HG03103 (cell line): Measurements from ENCODE around the gene GALNT16.
"Not testable (repeated sequence)": the region's sequence is repeated elsewhere in the genome, so short reads cannot be mapped to it uniquely, and the experiment has no call there.

Source experiments
- ATAC-seq: cut with Tn5 transposase; IDR thresholded peaks from one replicate; pipeline ENCODE4 v1.9.1; 2021; ENCODE audit warnings: low read depth; ENCODE audit not compliant: unreplicated experiment

The GALNT16 gene

GRCh38 chr14:69259168-69259526, 811 bp upstream of the GALNT16 start:
- no peak for ATAC-seq

- ATAC-seq, result no peak
These were observed 367 bp downstream of the GALNT16 start for GRCh38 chr14:69260190-69260860.

- ATAC-seq, result no peak
These were observed 1.1 kb downstream of the GALNT16 start for GRCh38 chr14:69260861-69261564.

- ATAC-seq, result no peak
These were observed 1.9 kb downstream of the GALNT16 start for GRCh38 chr14:69261761-69262331.

- no peak for ATAC-seq
These were observed 2.6 kb downstream of the GALNT16 start for GRCh38 chr14:69262516-69262915.

- no peak for ATAC-seq
These were observed 3.4 kb downstream of the GALNT16 start for GRCh38 chr14:69263364-69263763.

GRCh38 chr14:69263771-69264170, 3.8 kb downstream of the GALNT16 start:
- ATAC-seq, result no peak

GRCh38 chr14:69266572-69267345, 6.8 kb downstream of the GALNT16 start:
- ATAC-seq, result no peak

- ATAC-seq, result no peak
These were observed 7.5 kb downstream of the GALNT16 start for GRCh38 chr14:69267492-69267891.

- no peak for ATAC-seq
These were observed 8.3 kb downstream of the GALNT16 start for GRCh38 chr14:69268223-69268622.

- ATAC-seq, result no peak
These were observed 8.8 kb downstream of the GALNT16 start for GRCh38 chr14:69268763-69269162.

- ATAC-seq, result no peak
These were observed 9.4 kb downstream of the GALNT16 start for GRCh38 chr14:69269381-69269780.

GRCh38 chr14:69270097-69270496, 10.1 kb downstream of the GALNT16 start:
- no peak for ATAC-seq

GRCh38 chr14:69270795-69271708, 11.1 kb downstream of the GALNT16 start:
- ATAC-seq, result no peak

- no peak for ATAC-seq
These were observed 14.4 kb downstream of the GALNT16 start for GRCh38 chr14:69274321-69274720.

- no peak for ATAC-seq
These were observed 15.4 kb downstream of the GALNT16 start for GRCh38 chr14:69275331-69275730.

- ATAC-seq, result not testable (repeated sequence)
These were observed 17.4 kb downstream of the GALNT16 start for GRCh38 chr14:69277356-69277755.

GRCh38 chr14:69280746-69281291, 20.9 kb downstream of the GALNT16 start:
- no peak for ATAC-seq

GRCh38 chr14:69281450-69282169, 21.7 kb downstream of the GALNT16 start:
- no peak for ATAC-seq
